GM12891 (cell line): ENCODE measurements around the gene RAET1E. TPM values are rescaled to one million over a fixed set of nuclear protein-coding genes. Genes with fewer than 3 reads are reported as not detected.
"Not testable (repeated sequence)": the region's sequence is repeated elsewhere in the genome, so short reads cannot be mapped to it uniquely, and the experiment has no call there.

ENCODE experiments used
- DNase-seq: peaks from one replicate; pipeline ENCODE4 v3.0.0; 2011; ENCODE audit warnings: low spot score; ENCODE audit not compliant: insufficient read length
- FAIRE-seq: peaks from 2 replicates; lab custom pipeline; 2011; peaks lifted over from hg19 to GRCh38; lab: Jason Lieb, UNC
- PAX5 ChIP-seq: IDR thresholded peaks from 2 replicates; pipeline ENCODE4 v1.6.1; 2011; ENCODE audit warnings: low read length, moderate library complexity, mild to moderate bottlenecking; ENCODE audit not compliant: insufficient read depth, severe bottlenecking
- POLR2A ChIP-seq: IDR thresholded peaks from 2 replicates; pipeline ENCODE4 v1.6.1; 2011; ENCODE audit warnings: low read depth, low read length, control low read depth
- POLR2AphosphoS5 ChIP-seq: IDR thresholded peaks from 2 replicates; pipeline ENCODE4 v1.6.1; 2011; ENCODE audit warnings: low read depth, low read length, control low read depth
- POU2F2 ChIP-seq: IDR thresholded peaks from 2 replicates; pipeline ENCODE4 v1.6.1; 2011; ENCODE audit warnings: low read depth, mild to moderate bottlenecking, control low read depth, low read length, moderate library complexity
- SPI1 ChIP-seq: IDR thresholded peaks from 2 replicates; pipeline ENCODE4 v1.6.1; 2011; ENCODE audit warnings: low read depth, low read length, control low read depth
- TAF1 ChIP-seq: IDR thresholded peaks from 2 replicates; pipeline ENCODE4 v1.6.1; 2011; ENCODE audit warnings: low read depth, low read length, control low read depth
- polyA plus RNA-seq: library from polyadenylated mRNA; unstranded; fragments of >200 nt; gene quantifications from one replicate; pipeline ENCODE4 v1.2.1, GENCODE V29; 2012; ENCODE audit warnings: low read depth, missing spikeins, inconsistent platforms; ENCODE audit not compliant: missing spikeins

Gene RAET1E, protein sequence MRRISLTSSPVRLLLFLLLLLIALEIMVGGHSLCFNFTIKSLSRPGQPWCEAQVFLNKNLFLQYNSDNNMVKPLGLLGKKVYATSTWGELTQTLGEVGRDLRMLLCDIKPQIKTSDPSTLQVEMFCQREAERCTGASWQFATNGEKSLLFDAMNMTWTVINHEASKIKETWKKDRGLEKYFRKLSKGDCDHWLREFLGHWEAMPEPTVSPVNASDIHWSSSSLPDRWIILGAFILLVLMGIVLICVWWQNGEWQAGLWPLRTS
- not detected for polyA plus RNA-seq

DNA sequence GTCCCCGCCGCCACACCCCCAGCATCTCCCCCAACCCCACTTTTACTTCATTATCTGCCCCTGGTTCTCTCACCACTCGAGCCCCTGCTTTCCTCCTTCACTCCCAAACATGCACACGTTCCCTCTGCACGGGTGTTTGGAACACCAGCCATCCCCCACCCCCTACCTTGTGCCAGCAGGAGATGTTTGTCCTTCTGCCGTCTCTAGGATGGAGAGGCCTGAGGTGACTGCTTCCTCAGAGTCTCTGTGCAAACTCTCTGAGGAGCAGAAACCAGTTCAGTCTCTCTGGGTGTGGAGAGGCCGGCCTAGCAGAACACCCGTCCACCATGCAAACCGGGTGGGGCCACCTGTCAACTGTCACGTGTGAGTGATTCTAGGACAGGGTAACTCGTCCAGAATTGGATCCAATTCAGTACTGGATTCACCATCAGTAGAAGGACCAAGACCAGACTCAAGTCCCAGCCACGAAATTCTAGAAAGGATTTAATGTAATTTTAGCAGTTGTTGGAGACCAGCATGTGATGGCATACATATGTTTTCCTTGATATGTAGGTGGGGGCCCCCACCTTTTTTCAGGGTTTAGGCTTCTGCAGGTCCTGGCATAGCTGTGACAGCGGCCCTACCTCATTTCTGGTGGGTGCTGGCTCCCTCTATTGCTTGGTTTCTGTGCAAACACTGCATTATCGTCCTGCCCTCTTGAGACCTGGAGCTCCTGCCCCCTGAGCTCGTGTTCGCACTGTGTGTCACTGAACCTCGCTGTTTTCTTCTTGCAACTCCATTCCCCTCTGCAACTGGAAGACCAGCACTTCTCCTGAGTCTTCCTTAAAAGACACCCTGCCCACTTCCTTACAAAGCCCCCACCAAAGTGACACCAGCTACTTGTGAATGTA, at the start of gene RAET1E:
Gene RAET1E, minus strand, starts transcription at position 259 of the 890 bp plus-strand sequence. CDS start 7,212 bp downstream, outside the sequence.
- TF ChIP-seq PAX5, result no peak
- no peak for TF ChIP-seq POU2F2
- TF ChIP-seq POLR2A, result no peak
- no peak for TF ChIP-seq SPI1
- TF ChIP-seq TAF1, result no peak
- TF ChIP-seq POLR2AphosphoS5, result no peak

DNA sequence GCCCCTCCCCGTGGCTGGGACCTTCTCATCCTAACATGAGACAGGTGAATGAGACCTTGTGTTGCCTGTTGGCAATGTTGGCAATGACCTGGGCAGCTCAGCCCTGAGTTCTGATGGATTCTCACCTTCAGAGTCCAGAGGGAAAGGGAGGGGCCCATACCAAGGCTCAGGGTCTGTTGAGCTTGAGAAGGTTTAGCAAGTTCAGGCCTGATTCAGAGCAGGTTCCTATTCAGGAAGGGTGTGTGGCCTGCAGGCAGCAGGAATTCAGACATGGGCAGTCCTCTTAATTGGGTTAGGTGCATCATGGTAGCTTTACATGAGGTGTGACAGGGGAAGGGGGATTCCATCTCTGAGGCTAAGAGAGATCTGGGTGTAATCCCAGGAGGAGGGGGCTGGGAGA, 49.6 kb upstream of the RAET1E start:
- FAIRE-seq, DNase-seq: not testable (repeated sequence)

More for the DNA sequence above, at the start of gene RAET1E:
- FAIRE-seq (no peak), DNase-seq (no peak)

DNA sequence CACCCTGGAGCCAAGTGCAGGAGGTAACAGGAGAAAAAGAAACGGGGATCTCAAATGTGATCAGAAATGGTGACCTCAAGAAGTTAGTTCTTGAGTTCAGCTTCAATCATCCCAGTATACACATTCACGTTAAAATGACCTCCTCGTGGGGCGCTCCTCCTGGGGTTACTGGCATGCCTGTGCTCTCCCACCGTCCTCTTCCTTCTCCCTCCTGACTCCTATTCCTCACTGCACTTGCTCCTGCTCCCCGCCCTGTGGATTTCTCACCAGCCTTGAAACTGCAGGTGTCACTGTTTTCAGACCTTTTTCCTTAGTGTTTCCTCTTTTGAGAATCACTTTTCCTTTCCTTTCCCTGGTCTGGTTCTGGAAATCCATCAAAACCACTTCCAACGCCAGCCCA, 48.7 kb upstream of the RAET1E start:
- not testable (repeated sequence) for FAIRE-seq, DNase-seq

DNA sequence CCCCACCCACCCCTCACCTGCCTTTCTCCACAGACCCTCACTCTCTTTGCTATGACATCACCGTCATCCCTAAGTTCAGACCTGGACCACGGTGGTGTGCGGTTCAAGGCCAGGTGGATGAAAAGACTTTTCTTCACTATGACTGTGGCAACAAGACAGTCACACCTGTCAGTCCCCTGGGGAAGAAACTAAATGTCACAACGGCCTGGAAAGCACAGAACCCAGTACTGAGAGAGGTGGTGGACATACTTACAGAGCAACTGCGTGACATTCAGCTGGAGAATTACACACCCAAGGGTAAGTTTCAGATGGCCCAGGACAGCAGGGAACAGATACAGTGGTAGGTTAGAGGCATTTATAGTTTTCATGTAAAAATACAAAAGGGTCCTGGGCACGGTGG, 47.4 kb upstream of the RAET1E start:
- not testable (repeated sequence) for DNase-seq, FAIRE-seq

DNA sequence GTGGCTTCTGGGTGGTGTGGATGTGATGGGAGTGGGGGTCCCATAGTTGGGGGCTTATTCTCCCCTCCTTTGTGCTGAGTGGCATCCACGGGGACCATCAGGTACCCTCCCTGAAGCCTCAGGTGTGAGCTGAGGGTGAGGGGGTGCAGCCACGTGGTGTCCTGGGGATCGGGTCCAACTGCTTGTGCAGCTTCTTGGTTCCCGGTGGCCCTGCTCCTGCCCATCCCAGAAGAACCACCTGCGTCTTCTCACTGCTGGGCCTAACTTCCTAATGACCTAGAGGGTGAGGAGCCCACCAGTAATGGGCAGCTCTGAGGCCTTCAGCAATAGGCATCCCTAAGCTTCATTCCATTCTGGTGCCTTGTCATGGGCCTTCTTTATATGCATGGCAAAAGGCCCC, 45.4 kb upstream of the RAET1E start:
- not testable (repeated sequence) for DNase-seq, FAIRE-seq

DNA sequence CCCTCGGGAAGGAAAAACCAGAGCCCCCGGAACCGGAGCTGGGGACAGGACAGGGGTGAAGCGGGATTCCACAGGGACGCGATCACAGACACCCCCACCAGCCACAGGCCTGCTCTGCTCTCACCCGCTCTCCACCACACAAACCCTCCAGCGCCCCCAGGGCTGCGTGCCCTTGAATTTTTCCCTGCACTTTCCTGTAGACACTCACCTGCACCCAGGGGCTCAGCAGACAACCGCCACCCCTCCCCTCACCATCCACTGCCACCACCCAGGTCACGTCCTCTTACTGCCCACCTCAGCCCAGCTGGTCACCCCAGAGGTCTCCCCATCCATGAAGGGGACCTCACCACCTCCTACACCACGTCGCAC, 44.5 kb upstream of the RAET1E start:
- FAIRE-seq (no peak), DNase-seq (no peak)
- TF ChIP-seq POU2F2 (no peak), POLR2AphosphoS5 (no peak), PAX5 (no peak), SPI1 (no peak), POLR2A (no peak)

DNA sequence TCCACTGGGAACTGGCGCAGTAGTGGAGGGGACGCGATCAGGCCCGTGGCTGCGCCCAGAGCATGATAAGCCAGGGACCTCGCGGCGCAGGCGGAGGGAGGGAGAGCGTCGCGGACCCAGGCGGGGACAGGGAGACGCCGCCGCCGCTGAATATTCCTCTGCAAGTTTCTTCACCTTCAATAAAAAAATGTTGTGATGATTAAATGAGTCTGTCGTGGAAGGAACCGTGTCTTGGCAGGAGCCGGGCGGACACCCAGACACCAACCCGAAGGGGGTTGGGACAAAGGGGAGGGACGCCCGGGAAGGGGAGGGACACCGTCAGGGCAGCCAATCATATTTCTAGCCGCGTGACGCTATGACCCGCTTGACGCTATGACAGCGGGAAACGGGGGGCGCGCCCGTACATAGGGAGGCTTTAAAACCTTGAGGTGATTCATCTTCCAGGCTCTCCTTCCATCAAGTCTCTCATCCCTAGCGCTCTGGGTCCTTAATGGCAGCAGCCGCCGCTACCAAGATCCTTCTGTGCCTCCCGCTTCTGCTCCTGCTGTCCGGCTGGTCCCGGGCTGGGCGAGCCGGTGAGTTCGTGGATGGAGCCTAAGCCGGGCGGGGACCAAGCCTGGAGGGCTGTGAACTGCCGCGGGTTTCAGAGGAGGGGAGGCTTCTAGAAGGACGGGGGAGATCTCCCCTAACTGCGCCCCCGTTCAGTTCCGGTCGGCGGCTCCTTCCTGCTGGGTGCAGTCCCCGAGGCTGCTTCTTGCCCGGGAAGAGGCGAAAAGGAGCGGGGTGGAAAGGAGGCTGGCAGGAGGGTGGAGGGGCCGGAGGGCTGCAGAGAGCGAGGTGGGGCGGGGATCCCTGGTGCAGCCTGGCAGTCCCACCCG, 43.9 kb upstream of the RAET1E start, which contains the start of gene ULBP2:
Gene ULBP2, plus strand, starts transcription at position 432 of the 878 bp plus-strand sequence. Its CDS starts 59 bp downstream, at position 491.
- FAIRE-seq (no peak), DNase-seq (no peak)
- TF ChIP-seq PAX5 (no peak), TAF1 (no peak), POLR2AphosphoS5 (no peak), SPI1 (no peak), POLR2A (no peak), POU2F2 (no peak)

DNA sequence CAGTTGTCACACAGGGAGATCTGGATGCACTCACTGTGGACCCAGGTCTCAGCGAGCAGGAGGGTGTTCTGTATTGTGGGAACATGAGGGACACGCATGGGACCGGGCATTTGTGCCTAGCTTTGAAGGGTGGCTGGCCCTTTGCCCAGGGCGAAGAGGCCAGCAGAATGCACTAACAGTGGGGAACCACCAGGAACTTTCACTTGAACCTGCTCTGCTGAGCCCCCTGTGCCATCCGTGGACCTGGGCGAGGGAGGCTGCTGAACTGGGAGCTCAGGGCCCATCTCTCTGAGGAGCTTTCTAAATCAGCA, 42.7 kb upstream of the RAET1E start:
- no peak for FAIRE-seq
- no peak for TF ChIP-seq TAF1
- TF ChIP-seq POU2F2, result no peak
- TF ChIP-seq PAX5, result no peak
- no peak for TF ChIP-seq SPI1
- TF ChIP-seq POLR2AphosphoS5, result no peak
- TF ChIP-seq POLR2A, result no peak
- DNase-seq, result no peak

DNA sequence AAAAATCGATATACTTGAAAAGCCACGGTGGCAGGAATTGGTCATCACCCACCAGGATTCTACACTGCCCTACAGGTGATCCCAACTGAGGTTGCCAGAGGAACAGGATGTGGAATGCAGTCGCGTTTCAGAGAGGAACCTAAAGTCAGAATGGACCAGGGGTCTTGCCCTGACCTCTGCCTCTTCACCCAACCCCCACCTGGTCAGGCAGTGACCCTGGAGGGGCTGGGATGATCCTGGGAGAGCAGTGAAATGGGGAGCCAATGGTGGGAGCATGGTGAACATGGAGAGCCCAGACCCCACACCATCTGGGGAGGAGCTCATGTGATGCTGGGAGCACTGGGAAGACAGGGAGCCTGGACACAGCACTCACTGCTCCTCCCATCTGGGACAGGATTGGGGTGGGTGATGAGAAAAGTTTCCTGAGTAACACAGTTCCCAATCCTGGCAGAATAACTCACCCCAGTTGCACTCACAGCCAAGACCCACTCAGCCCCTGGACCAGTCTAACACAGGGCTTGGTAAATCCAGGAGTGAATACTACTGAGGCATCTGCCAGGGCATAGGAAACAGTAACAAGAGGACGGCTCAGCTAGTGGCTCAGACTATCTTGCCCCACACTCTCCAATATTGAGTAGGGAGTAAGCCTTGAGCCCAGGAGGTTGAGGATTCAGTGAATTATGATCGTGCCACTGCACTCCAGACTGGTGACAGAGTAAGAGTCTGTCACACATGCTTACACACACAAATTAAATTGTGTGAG, 42.2 kb upstream of the RAET1E start:
- no peak for FAIRE-seq
- TF ChIP-seq POU2F2 (no peak), POLR2A (no peak), SPI1 (no peak), POLR2AphosphoS5 (no peak), TAF1 (no peak), PAX5 (no peak)
- no peak for DNase-seq

DNA sequence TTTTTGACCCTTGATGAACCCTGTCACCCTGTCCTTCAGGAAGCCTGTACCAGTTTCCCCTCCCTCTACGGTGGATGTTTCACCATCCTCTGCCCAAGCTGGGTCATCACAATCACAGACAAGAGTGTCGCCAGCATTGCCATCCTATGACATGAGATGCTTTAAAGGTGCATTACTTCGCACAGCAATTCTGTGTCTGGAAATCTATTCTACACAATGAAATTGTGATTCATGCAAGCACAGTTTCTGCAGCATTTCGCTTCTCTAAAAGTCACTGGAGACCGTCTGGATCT, 41.4 kb upstream of the RAET1E start:
- no peak for FAIRE-seq
- TF ChIP-seq POU2F2 (no peak), POLR2AphosphoS5 (no peak), TAF1 (no peak), SPI1 (no peak), POLR2A (no peak), PAX5 (no peak)
- no peak for DNase-seq
